GM12872 (cell line): ENCODE results near the gene TMEM181.

Experiments
- CTCF ChIP-seq: IDR thresholded peaks from 3 replicates; pipeline ENCODE4 v1.5.1; 2011; ENCODE audit warnings: low read depth, mild to moderate bottlenecking, low read length, moderate library complexity; ENCODE audit not compliant: insufficient read depth

Gene TMEM181

GRCh38 chr6:158654498-158654897 lies 94.6 kb downstream of the TMEM181 start:
- no peak for TF ChIP-seq CTCF

- TF ChIP-seq CTCF: no peak
These were observed 95.1 kb downstream of the TMEM181 start for GRCh38 chr6:158654960-158655489.

- no peak for TF ChIP-seq CTCF
These were observed 95.9 kb downstream of the TMEM181 start for GRCh38 chr6:158655569-158656450.

- peak; percentile 58 for TF ChIP-seq CTCF
These were observed 100.5 kb downstream of the TMEM181 start for GRCh38 chr6:158660333-158660754.

GRCh38 chr6:158661156-158661685 lies 101.3 kb downstream of the TMEM181 start:
- TF ChIP-seq CTCF: no peak

GRCh38 chr6:158662607-158662953 lies 102.7 kb downstream of the TMEM181 start:
- no peak for TF ChIP-seq CTCF

GRCh38 chr6:158662954-158663624 lies 103.2 kb downstream of the TMEM181 start:
- TF ChIP-seq CTCF: no peak
